ENCODE results near the gene CFAP119.

Gene CFAP119

GRCh38 chr16:30782486-30783279 is 20.8 kb upstream of the CFAP119 start:
- no peak overlapping the region for H2AFZ ChIP-seq (ENCODE audit: low read depth, low read length, severe bottlenecking)
- H3F3A ChIP-seq (ENCODE audit: insufficient read depth): no peaks in the 10 kb centered on the region
- no peaks in the 10 kb centered on the region for H3K79me2 ChIP-seq (ENCODE audit: insufficient read depth, low read length)
- H4K20me1 ChIP-seq (ENCODE audit: low read depth, low read length): no peaks in the 10 kb centered on the region
- no peaks in the 10 kb centered on the region for H3K9me3 ChIP-seq (ENCODE audit: insufficient read depth, low read length)
- no peak overlapping the region for H3K4me3 ChIP-seq (ENCODE audit: insufficient read depth, low read length, poor library complexity, severe bottlenecking)
- no peaks in the 10 kb centered on the region for H3K27me3 ChIP-seq (ENCODE audit: low read length)
- H3K36me3 ChIP-seq (ENCODE audit: low read length): no peaks in the 10 kb centered on the region
- no peak overlapping the region for H3K4me2 ChIP-seq (ENCODE audit: low read depth, low read length, poor library complexity, severe bottlenecking)
- H3K9ac ChIP-seq (ENCODE audit: low read length): no peak overlapping the region
- no peaks in the 10 kb centered on the region for H3K9me2 ChIP-seq (replicated peaks; ENCODE audit: insufficient read depth, low read length)
- H3K27ac ChIP-seq (ENCODE audit: low read depth, low read length): no peak overlapping the region
- TF ChIP-seq EZH2phosphoT487 (conservative IDR thresholded peaks at IDR 0.05; ENCODE audit: low read length): no peak
- TF ChIP-seq, protein P1, sequence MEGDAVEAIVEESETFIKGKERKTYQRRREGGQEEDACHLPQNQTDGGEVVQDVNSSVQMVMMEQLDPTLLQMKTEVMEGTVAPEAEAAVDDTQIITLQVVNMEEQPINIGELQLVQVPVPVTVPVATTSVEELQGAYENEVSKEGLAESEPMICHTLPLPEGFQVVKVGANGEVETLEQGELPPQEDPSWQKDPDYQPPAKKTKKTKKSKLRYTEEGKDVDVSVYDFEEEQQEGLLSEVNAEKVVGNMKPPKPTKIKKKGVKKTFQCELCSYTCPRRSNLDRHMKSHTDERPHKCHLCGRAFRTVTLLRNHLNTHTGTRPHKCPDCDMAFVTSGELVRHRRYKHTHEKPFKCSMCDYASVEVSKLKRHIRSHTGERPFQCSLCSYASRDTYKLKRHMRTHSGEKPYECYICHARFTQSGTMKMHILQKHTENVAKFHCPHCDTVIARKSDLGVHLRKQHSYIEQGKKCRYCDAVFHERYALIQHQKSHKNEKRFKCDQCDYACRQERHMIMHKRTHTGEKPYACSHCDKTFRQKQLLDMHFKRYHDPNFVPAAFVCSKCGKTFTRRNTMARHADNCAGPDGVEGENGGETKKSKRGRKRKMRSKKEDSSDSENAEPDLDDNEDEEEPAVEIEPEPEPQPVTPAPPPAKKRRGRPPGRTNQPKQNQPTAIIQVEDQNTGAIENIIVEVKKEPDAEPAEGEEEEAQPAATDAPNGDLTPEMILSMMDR (IDR thresholded peaks at IDR 0.05; ENCODE audit: insufficient read depth, low read length, poor library complexity, severe bottlenecking): no peak

DNA sequence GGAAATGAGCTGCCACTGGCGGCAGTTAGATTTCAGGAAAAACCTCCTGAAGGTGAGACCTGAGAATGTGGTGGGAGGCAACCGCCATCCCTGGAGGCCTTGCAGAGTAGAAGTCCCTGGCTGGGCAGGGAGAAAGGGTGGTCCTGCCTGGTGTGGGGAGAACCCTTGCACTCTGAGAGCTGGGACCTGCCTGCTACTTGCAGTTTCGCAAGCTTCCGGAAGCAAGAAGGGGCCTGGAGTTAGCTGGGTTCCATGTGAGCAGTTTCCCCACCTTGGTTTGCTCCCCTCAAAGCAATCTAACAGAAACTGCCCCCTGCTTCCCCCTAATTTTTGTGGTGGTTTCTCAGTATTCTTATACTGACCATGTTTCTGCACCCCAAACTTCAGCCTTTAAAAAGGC is 18.7 kb upstream of the CFAP119 start:
- Histone ChIP-seq H3K4me2 (ENCODE audit: low read depth, low read length, poor library complexity, severe bottlenecking) (no peak overlapping the region), H3K27me3 (ENCODE audit: low read length) (no peaks in the 10 kb centered on the region), H3K4me3 (ENCODE audit: insufficient read depth, low read length, poor library complexity, severe bottlenecking) (no peak overlapping the region), H3K9me3 (ENCODE audit: insufficient read depth, low read length) (no peaks in the 10 kb centered on the region), H3K9ac (ENCODE audit: low read length) (no peak overlapping the region), H3K27ac (ENCODE audit: low read depth, low read length) (no peak overlapping the region), H2AFZ (ENCODE audit: low read depth, low read length, severe bottlenecking) (no peak overlapping the region), H3F3A (ENCODE audit: insufficient read depth) (no peaks in the 10 kb centered on the region), H3K9me2 (replicated peaks; ENCODE audit: insufficient read depth, low read length) (no peaks in the 10 kb centered on the region), H3K79me2 (ENCODE audit: insufficient read depth, low read length) (no peaks in the 10 kb centered on the region), H3K36me3 (ENCODE audit: low read length) (no peaks in the 10 kb centered on the region), H4K20me1 (ENCODE audit: low read depth, low read length) (no peaks in the 10 kb centered on the region)
- TF ChIP-seq, protein P1 (IDR thresholded peaks at IDR 0.05; ENCODE audit: insufficient read depth, low read length, poor library complexity, severe bottlenecking): no peak
- TF ChIP-seq EZH2phosphoT487 (conservative IDR thresholded peaks at IDR 0.05; ENCODE audit: low read length): no peak

DNA sequence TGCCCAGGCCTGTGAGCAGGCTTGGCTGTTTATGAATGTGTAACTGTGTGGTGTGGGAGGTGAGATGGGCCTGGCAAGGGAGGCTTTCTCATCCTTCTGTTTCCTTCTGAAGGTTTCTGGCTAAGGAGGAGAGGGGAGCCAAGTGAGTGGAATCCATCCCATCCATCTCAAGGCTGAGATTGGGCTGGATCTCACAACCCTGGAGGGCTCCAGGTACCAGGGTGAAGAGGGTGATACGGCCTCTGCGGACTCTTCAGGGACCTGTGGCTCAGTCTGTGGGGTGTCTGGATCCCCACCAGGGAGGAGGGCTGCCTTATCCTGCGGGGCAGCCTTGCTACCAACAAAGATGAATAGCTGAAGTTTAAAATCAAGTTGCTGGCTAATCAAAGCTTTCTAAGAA is 18.2 kb upstream of the CFAP119 start:
- H3K9ac ChIP-seq (ENCODE audit: low read length): no peak overlapping the region
- H4K20me1 ChIP-seq (ENCODE audit: low read depth, low read length): no peaks in the 10 kb centered on the region
- no peaks in the 10 kb centered on the region for H3K36me3 ChIP-seq (ENCODE audit: low read length)
- H3K27me3 ChIP-seq (ENCODE audit: low read length): no peaks in the 10 kb centered on the region
- no peaks in the 10 kb centered on the region for H3K79me2 ChIP-seq (ENCODE audit: insufficient read depth, low read length)
- TF ChIP-seq EZH2phosphoT487 (conservative IDR thresholded peaks at IDR 0.05; ENCODE audit: low read length): no peak
- TF ChIP-seq, protein P1 (IDR thresholded peaks at IDR 0.05; ENCODE audit: insufficient read depth, low read length, poor library complexity, severe bottlenecking): no peak
- no peak overlapping the region for H3K27ac ChIP-seq (ENCODE audit: low read depth, low read length)
- H3K4me2 ChIP-seq (ENCODE audit: low read depth, low read length, poor library complexity, severe bottlenecking): no peak overlapping the region
- H3K4me3 ChIP-seq (ENCODE audit: insufficient read depth, low read length, poor library complexity, severe bottlenecking): no peak overlapping the region
- H2AFZ ChIP-seq (ENCODE audit: low read depth, low read length, severe bottlenecking): no peak overlapping the region
- H3K9me3 ChIP-seq (ENCODE audit: insufficient read depth, low read length): no peaks in the 10 kb centered on the region
- H3K9me2 ChIP-seq (replicated peaks; ENCODE audit: insufficient read depth, low read length): no peaks in the 10 kb centered on the region
- no peaks in the 10 kb centered on the region for H3F3A ChIP-seq (ENCODE audit: insufficient read depth)

Data from SU-DHL-6 (cell line).